NB4 (cell line): Measurements from ENCODE around the gene FHIT.

ENCODE experiments used
- DNase-seq: peaks from one replicate; pipeline ENCODE4 v3.0.0; 2010; ENCODE audit warnings: low read depth
- H3K4me3 ChIP-seq: one replicate; pipeline ENCODE4 v1.5.1; 2011; ENCODE audit warnings: mild to moderate bottlenecking, low read depth, low read length, moderate library complexity
- MYC ChIP-seq: IDR thresholded peaks from 2 replicates; pipeline ENCODE4 v1.6.1; 2011; ENCODE audit warnings: low read depth, low read length
- POLR2A ChIP-seq: IDR thresholded peaks from 2 replicates; pipeline ENCODE4 v1.6.1; 2011; ENCODE audit warnings: mild to moderate bottlenecking; ENCODE audit not compliant: insufficient read length; ENCODE audit errors: extremely low read depth
- TF ChIP-seq, protein P1 (sequence below): IDR thresholded peaks from 2 replicates; pipeline ENCODE4 v1.6.1; 2011; ENCODE audit warnings: low read depth, low read length
- TF ChIP-seq, protein P2 (sequence below): IDR thresholded peaks from one replicate; pipeline ENCODE4 v1.5.1; 2012; ENCODE audit warnings: low read depth, low read length

FHIT gene

DNA sequence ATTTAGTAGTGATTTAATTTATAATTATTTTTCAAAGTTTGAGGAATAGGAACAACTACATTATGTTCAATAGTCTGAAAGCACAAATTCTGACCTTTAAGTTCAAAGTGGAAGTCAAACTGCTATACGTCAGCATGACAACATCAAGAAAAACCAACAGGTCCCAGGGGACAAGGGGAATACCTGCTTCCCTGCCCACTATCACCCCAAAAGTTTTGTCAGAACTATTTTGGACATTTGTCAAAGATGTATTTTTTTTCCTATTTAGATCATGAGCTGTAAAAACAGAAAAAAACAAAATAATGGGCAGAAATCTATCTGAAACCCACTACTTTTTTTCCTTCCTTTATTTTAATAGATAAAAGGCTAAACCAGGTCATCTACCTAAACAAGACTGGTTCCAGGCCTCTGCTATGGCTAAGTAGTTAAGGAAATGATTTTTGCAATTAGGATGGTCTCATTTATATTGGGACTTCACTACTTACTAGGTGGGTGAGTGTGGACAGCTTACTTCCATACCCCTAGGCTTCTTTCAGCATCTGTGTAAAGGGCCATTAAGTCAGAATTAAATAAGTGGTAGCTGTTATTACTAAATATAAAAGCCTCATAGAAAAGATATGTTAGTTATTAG lies 746.3 kb downstream of the FHIT start:
- no peak for DNase-seq
- no peak overlapping the region for H3K4me3 ChIP-seq
- TF ChIP-seq, protein P1, sequence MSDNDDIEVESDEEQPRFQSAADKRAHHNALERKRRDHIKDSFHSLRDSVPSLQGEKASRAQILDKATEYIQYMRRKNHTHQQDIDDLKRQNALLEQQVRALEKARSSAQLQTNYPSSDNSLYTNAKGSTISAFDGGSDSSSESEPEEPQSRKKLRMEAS = no peak
- no peak for TF ChIP-seq POLR2A
- no peak for TF ChIP-seq MYC
- TF ChIP-seq, protein P2, sequence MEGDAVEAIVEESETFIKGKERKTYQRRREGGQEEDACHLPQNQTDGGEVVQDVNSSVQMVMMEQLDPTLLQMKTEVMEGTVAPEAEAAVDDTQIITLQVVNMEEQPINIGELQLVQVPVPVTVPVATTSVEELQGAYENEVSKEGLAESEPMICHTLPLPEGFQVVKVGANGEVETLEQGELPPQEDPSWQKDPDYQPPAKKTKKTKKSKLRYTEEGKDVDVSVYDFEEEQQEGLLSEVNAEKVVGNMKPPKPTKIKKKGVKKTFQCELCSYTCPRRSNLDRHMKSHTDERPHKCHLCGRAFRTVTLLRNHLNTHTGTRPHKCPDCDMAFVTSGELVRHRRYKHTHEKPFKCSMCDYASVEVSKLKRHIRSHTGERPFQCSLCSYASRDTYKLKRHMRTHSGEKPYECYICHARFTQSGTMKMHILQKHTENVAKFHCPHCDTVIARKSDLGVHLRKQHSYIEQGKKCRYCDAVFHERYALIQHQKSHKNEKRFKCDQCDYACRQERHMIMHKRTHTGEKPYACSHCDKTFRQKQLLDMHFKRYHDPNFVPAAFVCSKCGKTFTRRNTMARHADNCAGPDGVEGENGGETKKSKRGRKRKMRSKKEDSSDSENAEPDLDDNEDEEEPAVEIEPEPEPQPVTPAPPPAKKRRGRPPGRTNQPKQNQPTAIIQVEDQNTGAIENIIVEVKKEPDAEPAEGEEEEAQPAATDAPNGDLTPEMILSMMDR = no peak

DNA sequence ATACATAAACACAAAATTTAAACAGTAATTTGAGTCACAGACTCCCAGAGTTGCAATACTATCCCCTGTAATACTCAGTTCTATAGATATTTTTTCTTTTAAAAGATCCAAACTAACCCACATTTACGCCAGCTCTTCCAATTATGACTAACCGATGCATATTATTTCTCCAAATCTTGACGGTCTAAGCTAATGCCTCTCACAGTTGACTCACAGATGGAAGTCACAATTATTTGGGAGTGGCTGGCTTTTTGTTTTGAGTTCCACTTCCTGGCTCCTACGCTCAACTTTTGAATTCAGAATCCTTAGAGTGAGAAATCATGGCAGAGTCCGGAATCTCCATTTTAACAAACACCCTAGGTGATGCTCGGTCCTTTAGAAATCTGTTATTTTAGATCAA lies 749.9 kb downstream of the FHIT start:
- H3K4me3 ChIP-seq = no peak overlapping the region
- DNase-seq = no peak
- TF ChIP-seq, protein P2 = no peak
- TF ChIP-seq MYC (no peak), POLR2A (no peak)
- TF ChIP-seq, protein P1 = no peak

DNA sequence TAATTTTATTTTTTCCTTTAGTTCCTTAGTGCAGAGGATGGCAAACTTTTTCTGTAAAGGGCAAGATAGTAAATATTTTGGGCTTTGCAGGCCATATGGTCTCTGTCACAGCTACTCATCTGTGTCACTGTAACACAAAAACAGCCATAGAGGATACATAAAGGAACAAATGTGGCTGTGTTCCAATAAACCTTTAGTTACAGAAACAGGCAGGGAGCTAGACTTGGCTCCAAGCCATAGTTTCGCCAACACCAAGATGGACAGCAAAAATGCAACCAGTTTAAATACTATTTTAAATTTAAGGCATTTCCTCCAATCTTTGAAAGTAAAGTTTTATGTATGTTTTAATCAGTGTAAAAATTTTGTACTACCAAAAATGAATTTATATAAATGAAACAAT lies 753.4 kb downstream of the FHIT start:
- no peak for DNase-seq

DNA sequence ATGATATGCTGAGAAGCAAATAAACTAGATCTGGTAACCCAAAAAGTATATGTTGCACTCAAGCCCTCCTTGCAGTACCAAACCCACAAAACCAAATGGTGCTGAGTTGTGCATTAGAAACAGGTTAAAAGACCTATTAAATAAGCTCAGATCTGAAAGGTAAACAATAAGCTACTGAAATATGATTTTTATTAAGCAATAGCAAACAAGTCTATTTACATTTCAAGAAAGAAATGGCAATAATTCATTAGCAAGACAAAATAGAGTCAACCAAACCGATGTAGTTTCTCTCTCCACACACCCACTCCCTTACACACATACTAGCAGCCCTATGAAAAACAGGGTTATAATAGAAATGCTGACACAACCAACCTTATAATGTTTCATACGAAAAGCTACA lies 760.3 kb downstream of the FHIT start:
- no peak for DNase-seq
- TF ChIP-seq, protein P2 = no peak
- no peak for TF ChIP-seq POLR2A
- TF ChIP-seq MYC = no peak
- TF ChIP-seq, protein P1 = no peak
- no peak overlapping the region for H3K4me3 ChIP-seq

More for the DNA sequence above, 753.4 kb downstream of the FHIT start:
- no peak overlapping the region for H3K4me3 ChIP-seq
- TF ChIP-seq, protein P2 = no peak
- no peak for TF ChIP-seq POLR2A
- TF ChIP-seq, protein P1 = no peak
- TF ChIP-seq MYC = no peak

DNA sequence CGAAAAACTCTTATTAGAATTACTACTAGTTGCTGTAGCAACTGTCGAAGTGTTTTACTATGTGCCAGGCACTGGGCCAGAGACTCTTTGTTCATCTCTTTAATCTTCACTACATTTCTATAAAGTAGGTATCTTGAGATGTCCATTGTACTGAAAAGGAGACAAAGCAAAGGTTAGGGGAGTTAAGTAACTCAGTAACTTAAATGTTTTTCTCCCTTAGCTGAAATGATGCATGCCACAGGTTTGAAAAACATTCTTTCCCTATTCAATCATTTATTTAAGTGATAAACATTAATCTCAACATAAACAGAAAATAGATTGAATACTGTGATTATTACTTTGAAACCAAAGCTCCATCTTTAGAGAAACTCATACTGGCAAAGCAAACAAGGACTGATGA lies 776.2 kb downstream of the FHIT start:
- TF ChIP-seq, protein P2 = no peak
- TF ChIP-seq POLR2A = no peak
- TF ChIP-seq, protein P1 = no peak
- TF ChIP-seq MYC = no peak
- H3K4me3 ChIP-seq = no peak overlapping the region
- DNase-seq = no peak
